GM19239 (cell line): Measurements from ENCODE around the gene CYLC1.
A peak's percentile ranks its signal among the peaks of the same experiment; 100 is the strongest.

ENCODE experiments used
- DNase-seq: peaks from one replicate; pipeline ENCODE4 v3.0.0; 2011; ENCODE audit warnings: low spot score; ENCODE audit not compliant: insufficient read length
- FAIRE-seq: peaks from 2 replicates; lab custom pipeline; 2011; peaks lifted over from hg19 to GRCh38; lab: Jason Lieb, UNC

CYLC1 gene

GRCh38 chrX:83860846-83861245 is at the start of gene CYLC1:
Gene CYLC1, plus strand, starts transcription at chrX:83861146. Its CDS starts 37 bp downstream, at chrX:83861183.
- no peak for DNase-seq
- FAIRE-seq: no peak

- no peak for DNase-seq
- FAIRE-seq: no peak
Observed at GRCh38 chrX:83819304-83819703, 41.6 kb upstream of the CYLC1 start.

- no peak for FAIRE-seq
- DNase-seq: no peak
Observed at GRCh38 chrX:83829874-83830273, 31.1 kb upstream of the CYLC1 start.

- FAIRE-seq: peak; percentile 95
- DNase-seq: peak; percentile 0
Observed at GRCh38 chrX:83845397-83845796, 15.5 kb upstream of the CYLC1 start.

GRCh38 chrX:83847339-83847738 is 13.6 kb upstream of the CYLC1 start:
- no peak for FAIRE-seq
- no peak for DNase-seq

- FAIRE-seq (no peak), DNase-seq (no peak)
Observed at GRCh38 chrX:83888585-83888984, 27.6 kb downstream of the CYLC1 start.

GRCh38 chrX:83892433-83892832 is 31.5 kb downstream of the CYLC1 start:
- DNase-seq (no peak), FAIRE-seq (no peak)

- no peak for DNase-seq
- no peak for FAIRE-seq
Observed at GRCh38 chrX:83906921-83907320, 46.0 kb downstream of the CYLC1 start.

- no peak for FAIRE-seq
- DNase-seq: no peak
Observed at GRCh38 chrX:83916525-83916924, 55.6 kb downstream of the CYLC1 start.

- no peak for FAIRE-seq
- no peak for DNase-seq
Observed at GRCh38 chrX:83934220-83934619, 73.3 kb downstream of the CYLC1 start.
